ENCODE measurements around the gene SUSD1.

The SUSD1 gene

GRCh38 chr9:112063586-112063985 lies 111.5 kb downstream of the SUSD1 start:
- TF ChIP-seq ZFX (IDR thresholded peaks at IDR 0.05; ENCODE audit: borderline replicate concordance): no peak
- TF ChIP-seq CTCF (IDR thresholded peaks at IDR 0.05): no peak
- no peak overlapping the region for H3K27ac ChIP-seq

- H3K27ac ChIP-seq: no peak overlapping the region
- TF ChIP-seq ZFX (IDR thresholded peaks at IDR 0.05; ENCODE audit: borderline replicate concordance) (no peak), CTCF (IDR thresholded peaks at IDR 0.05) (no peak)
Observed at GRCh38 chr9:112063151-112063550, 111.9 kb downstream of the SUSD1 start.

GRCh38 chr9:112061152-112061740 lies 113.9 kb downstream of the SUSD1 start:
- H3K27ac ChIP-seq: no peak overlapping the region
- TF ChIP-seq ZFX (IDR thresholded peaks at IDR 0.05; ENCODE audit: borderline replicate concordance) (no peak), CTCF (IDR thresholded peaks at IDR 0.05) (no peak)

- TF ChIP-seq ZFX (IDR thresholded peaks at IDR 0.05; ENCODE audit: borderline replicate concordance) (no peak), CTCF (IDR thresholded peaks at IDR 0.05) (no peak)
- H3K27ac ChIP-seq: no peak overlapping the region
Observed at GRCh38 chr9:112059966-112060320, 115.2 kb downstream of the SUSD1 start.

GRCh38 chr9:112059145-112059965 lies 115.7 kb downstream of the SUSD1 start:
- TF ChIP-seq CTCF (IDR thresholded peaks at IDR 0.05) (no peak), ZFX (IDR thresholded peaks at IDR 0.05; ENCODE audit: borderline replicate concordance) (no peak)
- no peak overlapping the region for H3K27ac ChIP-seq

GRCh38 chr9:112056996-112057395 lies 118.1 kb downstream of the SUSD1 start:
- TF ChIP-seq ZFX (IDR thresholded peaks at IDR 0.05; ENCODE audit: borderline replicate concordance): no peak
- TF ChIP-seq CTCF (IDR thresholded peaks at IDR 0.05): no peak
- H3K27ac ChIP-seq: no peak overlapping the region

- TF ChIP-seq CTCF (IDR thresholded peaks at IDR 0.05): no peak
- TF ChIP-seq ZFX (IDR thresholded peaks at IDR 0.05; ENCODE audit: borderline replicate concordance): no peak
- H3K27ac ChIP-seq: no peak overlapping the region
Observed at GRCh38 chr9:112054916-112055315, 120.2 kb downstream of the SUSD1 start.
